ENCODE data around the gene TRIM73. TPM values are rescaled to one million over a fixed set of nuclear protein-coding genes. Genes with fewer than 3 reads are reported as not detected.
"Not testable (repeated sequence)": the region's sequence is repeated elsewhere in the genome, so short reads cannot be mapped to it uniquely, and the experiment has no call there.

TRIM73 gene
- total RNA-seq, 3 donors from 2014 or later (not counting 1 experiment from before 2014, with no cell fraction given) = 10.7 to 21.1 (median 10.7) TPM

- H3K27me3 ChIP-seq (ENCODE audit: control insufficient read depth, insufficient read depth, low read length); H3K4me3 Mint-ChIP-seq; H3K4me3 ChIP-seq (ENCODE audit: low read length); H3K9me3 ChIP-seq (ENCODE audit: control insufficient read depth, insufficient read depth, low read length); H3K4me1 ChIP-seq (ENCODE audit: control insufficient read depth, insufficient read depth, low read length); ATAC-seq; H3K27me3 Mint-ChIP-seq (ENCODE audit: low read depth in 2 of 2); intact Hi-C loops (cut with micrococcal nuclease); H3K9me3 Mint-ChIP-seq; DNase-seq; H3K36me3 Mint-ChIP-seq; H3K27ac ChIP-seq (ENCODE audit: low read length); H3K27ac Mint-ChIP-seq: not testable (repeated sequence)
- WGBS (ENCODE audit: insufficient coverage) = 100% methylated on average over 10 of the region's 20 CpGs
- H3K4me1 Mint-ChIP-seq = peaks cover 0 to 14% of the 10 kb centered on the region in 2 donors
- peaks cover 12% of the 10 kb centered on the region for H3K36me3 ChIP-seq (ENCODE audit: control insufficient read depth, insufficient read depth, low read length)
Observed at GRCh38 chr7:75418292-75418858, 22.9 kb downstream of the TRIM73 start.

GRCh38 chr7:75419210-75419609, 23.8 kb downstream of the TRIM73 start:
- H3K36me3 ChIP-seq (ENCODE audit: control insufficient read depth, insufficient read depth, low read length) = peaks cover 17% of the 10 kb centered on the region
- 93% methylated on average over 8 of the region's 13 CpGs for WGBS (ENCODE audit: insufficient coverage)
- H3K4me3 ChIP-seq (ENCODE audit: low read length); H3K9me3 ChIP-seq (ENCODE audit: control insufficient read depth, insufficient read depth, low read length); H3K27me3 ChIP-seq (ENCODE audit: control insufficient read depth, insufficient read depth, low read length); H3K27ac ChIP-seq (ENCODE audit: low read length); ATAC-seq; H3K36me3 Mint-ChIP-seq; H3K27me3 Mint-ChIP-seq (ENCODE audit: low read depth in 2 of 2); intact Hi-C loops (cut with micrococcal nuclease); H3K4me3 Mint-ChIP-seq; H3K9me3 Mint-ChIP-seq; DNase-seq: not testable (repeated sequence)
- H3K27ac Mint-ChIP-seq = peak overlapping the region in 1 of 2 donors; percentile 41
- peaks cover 12% of the 10 kb centered on the region for H3K4me1 ChIP-seq (ENCODE audit: control insufficient read depth, insufficient read depth, low read length)
- H3K4me1 Mint-ChIP-seq = peaks cover 0 to 14% of the 10 kb centered on the region in 2 donors

DNA sequence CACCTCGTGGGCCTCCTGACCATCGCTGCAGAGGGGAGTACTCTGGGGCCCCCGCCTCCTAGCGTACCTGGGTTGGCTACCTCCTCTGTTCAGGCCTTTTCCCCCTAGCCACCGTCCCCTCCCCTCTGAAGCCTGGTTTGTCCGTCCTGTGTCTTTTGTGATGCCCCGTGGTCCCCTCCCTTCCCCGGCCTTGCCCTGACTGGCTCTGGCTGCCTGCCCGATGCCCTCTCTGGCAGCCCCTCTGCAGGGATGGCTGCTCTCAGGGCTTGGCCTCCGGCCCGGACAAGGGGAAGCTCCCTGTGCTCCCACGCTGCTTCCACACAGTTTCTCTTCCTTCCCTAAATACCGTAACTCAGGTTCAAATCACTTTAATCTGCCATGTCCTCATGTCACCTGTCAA, 24.3 kb downstream of the TRIM73 start:
- WGBS (ENCODE audit: insufficient coverage) = 96% methylated on average over 10 of the region's 13 CpGs
- ATAC-seq; H3K27me3 ChIP-seq (ENCODE audit: control insufficient read depth, insufficient read depth, low read length); DNase-seq; H3K27me3 Mint-ChIP-seq (ENCODE audit: low read depth in 2 of 2); H3K36me3 Mint-ChIP-seq; H3K4me3 ChIP-seq (ENCODE audit: low read length); intact Hi-C loops (cut with micrococcal nuclease); H3K9me3 Mint-ChIP-seq; H3K9me3 ChIP-seq (ENCODE audit: control insufficient read depth, insufficient read depth, low read length); H3K4me3 Mint-ChIP-seq; H3K27ac ChIP-seq (ENCODE audit: low read length): not testable (repeated sequence)
- Mint-ChIP-seq H3K27ac (peak overlapping the region in 1 of 2 donors; percentile 61), H3K4me1 (peaks cover 0 to 14% of the 10 kb centered on the region in 2 donors)
- Histone ChIP-seq H3K36me3 (ENCODE audit: control insufficient read depth, insufficient read depth, low read length) (peaks cover 22% of the 10 kb centered on the region), H3K4me1 (ENCODE audit: control insufficient read depth, insufficient read depth, low read length) (peaks cover 12% of the 10 kb centered on the region)

GRCh38 chr7:75420152-75420551, 24.7 kb downstream of the TRIM73 start:
- H3K27ac ChIP-seq (ENCODE audit: low read length); H3K9me3 Mint-ChIP-seq; H3K36me3 Mint-ChIP-seq; H3K27me3 ChIP-seq (ENCODE audit: control insufficient read depth, insufficient read depth, low read length); H3K9me3 ChIP-seq (ENCODE audit: control insufficient read depth, insufficient read depth, low read length); DNase-seq; H3K27me3 Mint-ChIP-seq (ENCODE audit: low read depth in 2 of 2); H3K4me3 ChIP-seq (ENCODE audit: low read length); H3K4me3 Mint-ChIP-seq; intact Hi-C loops (cut with micrococcal nuclease); ATAC-seq: not testable (repeated sequence)
- H3K4me1 Mint-ChIP-seq = peaks cover 0 to 14% of the 10 kb centered on the region in 2 donors
- 98% methylated on average over 10 of the region's 13 CpGs for WGBS (ENCODE audit: insufficient coverage)
- H3K27ac Mint-ChIP-seq = peak overlapping the region in 1 of 2 donors; percentile 61
- peaks cover 24% of the 10 kb centered on the region for H3K36me3 ChIP-seq (ENCODE audit: control insufficient read depth, insufficient read depth, low read length)
- H3K4me1 ChIP-seq (ENCODE audit: control insufficient read depth, insufficient read depth, low read length) = peaks cover 12% of the 10 kb centered on the region

GRCh38 chr7:75421798-75422710, 26.6 kb downstream of the TRIM73 start:
- H3K4me3 ChIP-seq (ENCODE audit: low read length); H3K27ac ChIP-seq (ENCODE audit: low read length); H3K27me3 ChIP-seq (ENCODE audit: control insufficient read depth, insufficient read depth, low read length); H3K36me3 Mint-ChIP-seq; H3K9me3 ChIP-seq (ENCODE audit: control insufficient read depth, insufficient read depth, low read length); H3K9me3 Mint-ChIP-seq; H3K27me3 Mint-ChIP-seq (ENCODE audit: low read depth in 2 of 2); intact Hi-C loops (cut with micrococcal nuclease): not testable (repeated sequence)
- peaks cover 24% of the 10 kb centered on the region for H3K36me3 ChIP-seq (ENCODE audit: control insufficient read depth, insufficient read depth, low read length)
- peak overlapping the region; percentile 77 to 87 for H3K27ac Mint-ChIP-seq
- ATAC-seq (peak; percentile 60 to 74 (median 67)), DNase-seq (peak in 1 of 2 donors; percentile 53)
- H3K4me1 Mint-ChIP-seq = peaks cover 0 to 14% of the 10 kb centered on the region in 2 donors
- peaks cover 12% of the 10 kb centered on the region for H3K4me1 ChIP-seq (ENCODE audit: control insufficient read depth, insufficient read depth, low read length)
- peak overlapping the region; percentile 58 for H3K4me3 Mint-ChIP-seq
- WGBS (ENCODE audit: insufficient coverage) = 82% methylated on average over 28 of the region's 50 CpGs

DNA sequence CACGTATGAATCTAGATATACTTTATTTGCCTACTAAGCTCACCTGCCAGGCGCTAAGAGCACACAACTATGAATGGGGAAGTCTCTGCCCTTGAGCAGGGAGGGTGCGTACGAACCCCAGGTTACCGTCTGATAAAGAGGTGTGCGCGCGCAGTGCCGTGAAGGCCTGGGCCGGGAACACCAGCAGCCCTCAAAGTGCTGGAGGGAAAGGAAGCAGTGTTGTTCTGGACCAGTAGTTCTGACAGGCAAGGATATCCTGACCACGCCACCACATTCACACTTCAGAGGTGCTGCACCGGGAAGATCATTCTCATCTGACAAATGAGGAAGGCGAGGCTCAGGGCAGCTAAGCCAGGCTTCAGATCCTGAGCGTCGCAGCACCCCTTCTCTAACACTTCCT, 28.1 kb downstream of the TRIM73 start:
- H3K4me3 Mint-ChIP-seq; H3K27me3 Mint-ChIP-seq (ENCODE audit: low read depth in 2 of 2); H3K9me3 Mint-ChIP-seq; intact Hi-C loops (cut with micrococcal nuclease); ATAC-seq; H3K27me3 ChIP-seq (ENCODE audit: control insufficient read depth, insufficient read depth, low read length); H3K36me3 Mint-ChIP-seq; H3K4me3 ChIP-seq (ENCODE audit: low read length); H3K27ac ChIP-seq (ENCODE audit: low read length); H3K9me3 ChIP-seq (ENCODE audit: control insufficient read depth, insufficient read depth, low read length); H3K27ac Mint-ChIP-seq; DNase-seq: not testable (repeated sequence)
- peaks cover 7 to 23% of the 10 kb centered on the region in 2 donors for H3K4me1 Mint-ChIP-seq
- Histone ChIP-seq H3K4me1 (ENCODE audit: control insufficient read depth, insufficient read depth, low read length) (peaks cover 20% of the 10 kb centered on the region), H3K36me3 (ENCODE audit: control insufficient read depth, insufficient read depth, low read length) (peaks cover 24% of the 10 kb centered on the region)
- WGBS (ENCODE audit: insufficient coverage) = 72% methylated on average over 6 of the region's 15 CpGs

DNA sequence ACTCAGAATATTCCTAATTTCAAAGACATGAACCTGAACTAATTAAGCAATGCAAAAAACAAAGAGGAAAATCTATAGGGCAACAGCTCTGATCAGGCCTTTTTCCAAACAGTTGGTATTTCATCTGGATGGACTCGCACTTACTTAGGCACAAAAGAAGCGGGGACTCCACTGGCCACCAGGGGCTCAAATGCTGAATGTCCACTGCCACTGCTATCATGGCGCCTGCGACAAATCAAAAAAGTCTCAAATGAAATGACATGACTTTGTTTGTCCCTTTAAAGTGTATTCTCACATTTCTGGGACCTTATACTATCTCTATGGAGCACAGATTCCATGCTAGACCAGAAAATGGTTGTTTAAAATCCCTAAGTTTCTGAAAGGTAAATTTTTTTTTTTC, 43.6 kb downstream of the TRIM73 start:
- H3K4me3 ChIP-seq (ENCODE audit: low read length); H3K27me3 ChIP-seq (ENCODE audit: control insufficient read depth, insufficient read depth, low read length); H3K27ac Mint-ChIP-seq; H3K4me3 Mint-ChIP-seq; ATAC-seq; H3K9me3 Mint-ChIP-seq; DNase-seq; intact Hi-C loops (cut with micrococcal nuclease); H3K4me1 ChIP-seq (ENCODE audit: control insufficient read depth, insufficient read depth, low read length); H3K27me3 Mint-ChIP-seq (ENCODE audit: low read depth in 2 of 2); H3K27ac ChIP-seq (ENCODE audit: low read length); H3K9me3 ChIP-seq (ENCODE audit: control insufficient read depth, insufficient read depth, low read length): not testable (repeated sequence)
- 99% methylated on average over 4 of the region's 4 CpGs for WGBS (ENCODE audit: insufficient coverage)
- H3K36me3 Mint-ChIP-seq = peaks cover 16% of the 10 kb centered on the region
- H3K4me1 Mint-ChIP-seq = peaks cover 11 to 12% of the 10 kb centered on the region in 2 donors
- H3K36me3 ChIP-seq (ENCODE audit: control insufficient read depth, insufficient read depth, low read length) = peaks cover 47% of the 10 kb centered on the region

Data from natural killer cell (primary cell).